Neural progenitor cell (in vitro differentiated cells): ENCODE results near the gene PEPD. TPM values are rescaled to one million over a fixed set of nuclear protein-coding genes. Genes with fewer than 3 reads are reported as not detected.

ENCODE experiments used
- DNase-seq: peaks from one replicate; pipeline ENCODE4 v3.0.0-alpha.2; 2016; ENCODE audit warnings: low spot score
- H2AFZ ChIP-seq: fragments of 200-600 bp; sonication (generic); replicated peaks from 2 replicates; pipeline ENCODE4 v1.6.1; 2016; ENCODE audit warnings: antibody characterized with exemption
- H3F3A ChIP-seq: fragments of 200-600 bp; sonication (generic); 2 replicates; pipeline ENCODE4 v1.6.1; 2016; ENCODE audit warnings: antibody characterized with exemption, low read depth
- H3K27ac ChIP-seq: fragments of 200-600 bp; sonication (generic); 2 replicates; pipeline ENCODE4 v1.5.1; 2016; ENCODE audit warnings: mild to moderate bottlenecking
- H3K27me3 ChIP-seq: fragments of 200-600 bp; sonication (generic); 2 replicates; pipeline ENCODE4 v1.6.1; 2016; ENCODE audit warnings: mild to moderate bottlenecking, moderate library complexity
- H3K36me3 ChIP-seq: fragments of 200-600 bp; sonication (generic); 2 replicates; pipeline ENCODE4 v1.5.1; 2016
- H3K4me1 ChIP-seq: fragments of 200-600 bp; sonication (generic); 2 replicates; pipeline ENCODE4 v1.6.1; 2016; ENCODE audit warnings: mixed run types
- H3K4me2 ChIP-seq: fragments of 200-600 bp; sonication (generic); 2 replicates; pipeline ENCODE4 v1.6.1; 2016
- H3K4me3 ChIP-seq: fragments of 200-600 bp; sonication (generic); 2 replicates; pipeline ENCODE4 v1.5.1; 2016
- H3K79me2 ChIP-seq: fragments of 200-600 bp; sonication (generic); 2 replicates; pipeline ENCODE4 v1.6.1; 2016; ENCODE audit warnings: low read depth
- H3K9ac ChIP-seq: fragments of 200-600 bp; sonication (generic); 2 replicates; pipeline ENCODE4 v1.6.1; 2016
- H3K9me3 ChIP-seq: fragments of 200-600 bp; sonication (generic); 2 replicates; pipeline ENCODE4 v1.5.1; 2016; ENCODE audit warnings: low read depth
- H4K20me1 ChIP-seq: fragments of 200-600 bp; sonication (generic); 2 replicates; pipeline ENCODE4 v1.6.1; 2016; ENCODE audit warnings: low read depth
- H3K27ac Mint-ChIP-seq: 3 replicates; pipeline ENCODE4 v1.8.0; 2021; ENCODE audit warnings: mixed read lengths
- H3K27me3 Mint-ChIP-seq: 2 replicates; pipeline ENCODE4 v1.8.0; 2022; ENCODE audit warnings: low read depth, mild to moderate bottlenecking, inconsistent platforms, moderate library complexity, mixed read lengths; ENCODE audit not compliant: insufficient read depth
- H3K36me3 Mint-ChIP-seq: 3 replicates; pipeline ENCODE4 v1.8.0; 2021; ENCODE audit warnings: mixed read lengths
- H3K4me1 Mint-ChIP-seq: 3 replicates; pipeline ENCODE4 v1.8.0; 2021; ENCODE audit warnings: mixed read lengths
- H3K4me3 Mint-ChIP-seq: 3 replicates; pipeline ENCODE4 v1.8.0; 2021; ENCODE audit warnings: mild to moderate bottlenecking, moderate library complexity, mixed read lengths
- H3K9me3 Mint-ChIP-seq: 3 replicates; pipeline ENCODE4 v1.8.0; 2020; ENCODE audit warnings: mixed read lengths
- EZH2 ChIP-seq: fragments of 200-600 bp; sonication (generic); IDR thresholded peaks from 2 replicates; pipeline ENCODE4 v1.6.1; 2017; ENCODE audit warnings: antibody characterized with exemption, mild to moderate bottlenecking, moderate library complexity
- EZH2phosphoT487 ChIP-seq: fragments of 200-600 bp; sonication (generic); IDR thresholded peaks from 2 replicates; pipeline ENCODE4 v1.6.1; 2017; ENCODE audit warnings: antibody characterized with exemption
- total RNA-seq: library from RNA; depleted of rRNA; stranded (reverse); fragments of >200 nt; gene quantifications from 2 replicates; pipeline ENCODE4 v1.2.3, GENCODE V29; 2015; ENCODE audit warnings: low replicate concordance
- TF ChIP-seq, protein P1 (sequence below): fragments of 200-600 bp; sonication (generic); IDR thresholded peaks from 2 replicates; pipeline ENCODE4 v1.5.1; 2017; ENCODE audit warnings: antibody characterized with exemption, mild to moderate bottlenecking

Gene PEPD
- total RNA-seq, 1 donor from 2014 or later = 47.0 TPM

DNA sequence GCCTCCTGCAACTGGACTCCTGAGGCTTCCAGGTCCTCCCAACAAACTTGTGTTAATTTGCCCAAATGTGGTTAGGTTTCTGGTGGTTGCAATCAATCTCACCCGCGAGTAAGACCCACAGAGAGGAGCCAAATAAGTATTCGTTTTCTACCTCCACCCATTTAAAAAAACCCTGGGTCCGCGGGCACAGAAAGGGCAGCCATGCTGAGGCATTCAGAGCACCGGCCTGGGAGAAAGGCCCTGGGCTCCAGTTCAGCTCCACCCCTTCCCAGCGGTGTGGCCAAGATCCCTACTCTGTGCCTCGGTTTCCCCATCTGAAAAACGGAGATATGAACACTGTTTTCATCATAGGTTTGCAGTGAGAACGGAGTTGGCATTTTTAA lies 56.9 kb downstream of the PEPD start:
- Histone ChIP-seq H3K9ac (no peak overlapping the region), H3K4me2 (no peak overlapping the region), H3K4me1 (no peaks in the 10 kb centered on the region), H3F3A (no peaks in the 10 kb centered on the region), H2AFZ (no peak overlapping the region), H3K4me3 (no peak overlapping the region), H3K36me3 (no peaks in the 10 kb centered on the region), H3K27ac (no peak overlapping the region), H3K79me2 (no peaks in the 10 kb centered on the region), H4K20me1 (no peaks in the 10 kb centered on the region), H3K27me3 (no peaks in the 10 kb centered on the region), H3K9me3 (no peaks in the 10 kb centered on the region)
- TF ChIP-seq, protein P1, sequence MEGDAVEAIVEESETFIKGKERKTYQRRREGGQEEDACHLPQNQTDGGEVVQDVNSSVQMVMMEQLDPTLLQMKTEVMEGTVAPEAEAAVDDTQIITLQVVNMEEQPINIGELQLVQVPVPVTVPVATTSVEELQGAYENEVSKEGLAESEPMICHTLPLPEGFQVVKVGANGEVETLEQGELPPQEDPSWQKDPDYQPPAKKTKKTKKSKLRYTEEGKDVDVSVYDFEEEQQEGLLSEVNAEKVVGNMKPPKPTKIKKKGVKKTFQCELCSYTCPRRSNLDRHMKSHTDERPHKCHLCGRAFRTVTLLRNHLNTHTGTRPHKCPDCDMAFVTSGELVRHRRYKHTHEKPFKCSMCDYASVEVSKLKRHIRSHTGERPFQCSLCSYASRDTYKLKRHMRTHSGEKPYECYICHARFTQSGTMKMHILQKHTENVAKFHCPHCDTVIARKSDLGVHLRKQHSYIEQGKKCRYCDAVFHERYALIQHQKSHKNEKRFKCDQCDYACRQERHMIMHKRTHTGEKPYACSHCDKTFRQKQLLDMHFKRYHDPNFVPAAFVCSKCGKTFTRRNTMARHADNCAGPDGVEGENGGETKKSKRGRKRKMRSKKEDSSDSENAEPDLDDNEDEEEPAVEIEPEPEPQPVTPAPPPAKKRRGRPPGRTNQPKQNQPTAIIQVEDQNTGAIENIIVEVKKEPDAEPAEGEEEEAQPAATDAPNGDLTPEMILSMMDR = no peak
- TF ChIP-seq EZH2 (no peak), EZH2phosphoT487 (no peak)
- Mint-ChIP-seq H3K36me3 (no peaks in the 10 kb centered on the region), H3K4me3 (no peak overlapping the region), H3K27ac (no peak overlapping the region), H3K9me3 (no peaks in the 10 kb centered on the region), H3K4me1 (peaks cover 2% of the 10 kb centered on the region), H3K27me3 (peaks cover 6% of the 10 kb centered on the region)
- no peak for DNase-seq

DNA sequence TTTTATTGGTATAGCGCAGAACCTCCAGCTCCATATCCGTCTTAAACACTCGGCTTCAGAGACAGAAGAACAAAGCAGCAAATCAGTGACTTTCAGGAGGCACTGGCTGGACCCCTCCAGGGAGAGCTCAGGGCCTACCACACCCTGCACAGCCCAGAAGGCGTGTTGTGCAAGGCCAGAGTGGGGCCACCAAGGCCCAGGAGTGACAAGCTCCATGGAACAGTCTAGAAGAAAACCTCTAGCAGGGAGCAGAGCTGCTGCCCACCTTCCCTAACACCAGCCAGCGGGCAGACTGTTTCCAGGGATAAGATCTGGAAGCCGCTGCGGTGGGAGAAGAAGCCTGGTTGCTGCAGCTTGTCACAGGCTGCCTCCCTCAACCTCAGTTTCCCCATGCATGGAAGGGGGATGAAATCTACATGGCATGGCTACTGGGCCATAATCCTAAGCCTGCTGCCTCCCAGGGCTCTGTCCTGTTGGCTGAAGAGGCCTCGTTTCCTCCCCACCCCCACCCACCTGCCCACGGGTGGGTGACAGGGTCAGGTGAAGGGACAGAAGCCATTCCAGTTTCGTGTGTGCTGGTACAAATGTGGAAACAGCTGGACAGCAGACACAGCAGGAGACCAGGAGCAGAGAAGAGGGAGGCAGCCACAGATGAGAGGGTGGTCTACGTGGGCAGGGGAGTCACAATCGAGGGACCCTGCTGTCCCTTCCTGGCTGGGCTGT lies 57.4 kb downstream of the PEPD start:
- no peaks in the 10 kb centered on the region for H3K4me1 ChIP-seq
- no peak overlapping the region for H3K27ac ChIP-seq
- no peaks in the 10 kb centered on the region for H4K20me1 ChIP-seq
- no peaks in the 10 kb centered on the region for H3K9me3 Mint-ChIP-seq
- no peak overlapping the region for H3K4me3 ChIP-seq
- no peaks in the 10 kb centered on the region for H3F3A ChIP-seq
- peaks cover 2% of the 10 kb centered on the region for H3K27me3 Mint-ChIP-seq
- H3K4me1 Mint-ChIP-seq = no peaks in the 10 kb centered on the region
- H3K27ac Mint-ChIP-seq = no peak overlapping the region
- no peaks in the 10 kb centered on the region for H3K79me2 ChIP-seq
- H3K4me3 Mint-ChIP-seq = no peak overlapping the region
- no peak for DNase-seq
- TF ChIP-seq, protein P1 = no peak
- TF ChIP-seq EZH2 (no peak), EZH2phosphoT487 (no peak)
- no peak overlapping the region for H3K4me2 ChIP-seq
- no peaks in the 10 kb centered on the region for H3K27me3 ChIP-seq
- no peaks in the 10 kb centered on the region for H3K9me3 ChIP-seq
- H3K36me3 ChIP-seq = no peaks in the 10 kb centered on the region
- no peak overlapping the region for H2AFZ ChIP-seq
- H3K9ac ChIP-seq = no peak overlapping the region
- H3K36me3 Mint-ChIP-seq = no peaks in the 10 kb centered on the region

DNA sequence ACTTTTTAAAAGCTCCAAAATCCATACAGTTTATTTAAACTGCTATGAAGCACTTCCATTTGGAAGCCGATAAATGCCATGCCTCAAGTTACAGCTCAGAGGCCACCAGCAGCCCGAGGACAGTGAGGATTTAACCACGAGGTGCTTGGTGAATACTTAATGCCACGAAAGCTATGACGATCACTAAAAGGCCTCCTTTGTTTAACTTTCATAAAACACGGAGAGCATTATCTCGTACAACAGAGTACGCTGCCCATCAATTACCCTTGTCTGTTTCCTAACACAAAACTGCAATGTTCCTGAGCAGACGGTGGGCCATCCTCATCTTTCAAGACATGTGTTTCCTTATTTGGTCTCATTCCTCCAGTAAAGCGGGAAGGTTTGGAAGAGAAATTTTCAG lies 58.4 kb downstream of the PEPD start:
- Histone ChIP-seq H2AFZ (no peak overlapping the region), H3K27ac (no peak overlapping the region), H3K79me2 (no peaks in the 10 kb centered on the region), H4K20me1 (no peaks in the 10 kb centered on the region), H3K4me3 (no peak overlapping the region), H3K4me1 (no peaks in the 10 kb centered on the region), H3K27me3 (no peaks in the 10 kb centered on the region), H3K9me3 (no peaks in the 10 kb centered on the region), H3K9ac (no peak overlapping the region), H3K4me2 (no peak overlapping the region), H3F3A (no peaks in the 10 kb centered on the region), H3K36me3 (no peaks in the 10 kb centered on the region)
- Mint-ChIP-seq H3K4me3 (no peak overlapping the region), H3K4me1 (no peaks in the 10 kb centered on the region), H3K36me3 (no peaks in the 10 kb centered on the region), H3K27me3 (peaks cover 2% of the 10 kb centered on the region), H3K9me3 (no peaks in the 10 kb centered on the region), H3K27ac (no peak overlapping the region)
- TF ChIP-seq EZH2phosphoT487 (no peak), EZH2 (no peak)
- TF ChIP-seq, protein P1 = no peak
- DNase-seq = no peak
